ENCODE results near the gene PLEKHN1. TPM values are rescaled to one million over a fixed set of nuclear protein-coding genes. Genes with fewer than 3 reads are reported as not detected.
"Not testable (repeated sequence)": the region's sequence is repeated elsewhere in the genome, so short reads cannot be mapped to it uniquely, and the experiment has no call there.

The PLEKHN1 gene
- total RNA-seq, 1 donor from 2014 or later, result 0.39 TPM

DNA sequence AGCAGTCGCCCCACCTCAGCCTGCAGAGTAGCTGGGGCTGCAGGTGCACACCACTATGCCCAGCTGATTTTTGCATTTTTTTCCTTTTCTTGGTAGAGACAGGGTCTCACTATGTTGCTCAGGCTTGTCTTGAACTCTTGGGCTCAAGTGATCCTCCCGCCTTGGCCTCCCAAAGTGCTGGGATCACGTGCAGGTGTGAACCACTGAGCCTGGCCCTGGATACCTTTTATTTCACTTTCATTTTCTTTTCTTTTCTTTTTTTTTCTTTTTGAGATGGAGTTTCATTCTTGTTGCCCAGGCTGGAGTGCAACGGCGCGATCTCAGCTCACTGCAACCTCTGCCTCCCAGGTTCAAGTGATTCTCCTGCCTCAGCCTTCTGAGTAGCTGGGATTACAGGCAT is 25.0 kb downstream of the PLEKHN1 start:
- DNase-seq (ENCODE audit: low spot score), result not testable (repeated sequence)

DNA sequence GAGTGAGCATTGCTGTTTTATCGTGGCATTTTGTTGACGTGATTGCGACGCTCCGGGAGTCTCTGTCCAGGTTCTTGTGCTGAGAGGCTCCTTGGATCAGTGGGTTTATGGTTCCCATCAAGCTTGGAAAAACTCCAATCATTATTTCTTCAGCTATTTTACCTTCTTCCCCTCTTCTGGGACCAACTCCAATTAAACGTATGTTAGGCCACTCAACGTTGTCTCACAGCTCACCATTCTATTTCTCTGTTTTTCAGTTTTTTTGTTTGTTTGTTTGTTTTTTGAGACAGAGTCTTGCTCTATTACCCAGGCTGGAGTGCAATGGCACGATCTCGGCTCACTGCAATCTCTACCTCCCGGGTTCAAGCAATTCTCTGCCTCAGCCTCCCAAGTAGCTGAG is 25.6 kb downstream of the PLEKHN1 start:
- DNase-seq (ENCODE audit: low spot score), result no peak

DNA sequence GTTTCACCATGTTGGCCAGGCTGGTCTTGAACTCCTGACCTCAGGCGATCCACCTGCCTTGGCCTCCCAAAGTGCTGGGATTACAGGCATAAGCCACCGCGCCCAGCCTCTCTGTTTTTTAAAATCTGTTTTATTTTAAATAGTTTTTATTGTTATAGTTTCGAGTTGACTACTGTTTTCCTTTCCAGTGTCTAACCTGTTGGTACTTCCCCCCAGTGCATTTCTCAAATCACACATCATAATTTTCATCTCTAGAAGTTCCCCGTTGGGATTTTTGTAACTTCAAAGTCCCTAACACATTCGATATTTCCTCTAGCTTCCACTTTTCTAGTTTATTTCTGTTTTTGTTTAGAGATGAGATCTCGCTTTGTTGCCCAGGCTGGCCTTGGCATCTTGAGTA is 26.1 kb downstream of the PLEKHN1 start:
- DNase-seq (ENCODE audit: low spot score), result no peak

DNA sequence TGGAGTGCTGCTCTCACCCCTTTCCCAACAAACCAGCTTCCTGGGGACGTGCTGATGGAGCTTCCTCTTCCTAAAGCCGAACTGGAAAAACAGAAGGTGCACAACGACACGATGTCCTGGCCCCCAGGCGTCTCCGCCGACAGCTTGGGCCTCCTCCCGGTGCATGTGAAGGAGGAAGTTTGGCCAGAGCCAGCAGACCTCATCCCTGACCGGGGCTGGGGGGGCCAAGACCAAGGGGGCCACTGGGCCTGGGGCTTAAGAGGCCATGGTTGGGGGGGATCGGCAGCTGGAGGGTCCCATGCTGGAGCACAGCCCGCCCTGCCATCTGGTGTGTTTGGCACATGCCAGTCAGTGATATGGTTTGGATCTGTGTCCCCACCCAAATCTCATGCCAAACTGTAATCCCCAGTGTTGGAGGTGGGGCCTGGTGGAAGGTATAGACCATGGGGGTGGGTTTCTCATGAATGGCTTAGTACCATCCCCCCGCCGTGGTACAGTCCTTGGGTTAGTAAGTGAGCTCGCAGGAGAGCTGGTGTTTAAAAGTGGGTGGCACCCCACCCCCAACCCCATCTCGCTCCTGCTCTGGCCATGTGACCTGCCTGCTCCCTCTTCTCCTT is 27.2 kb downstream of the PLEKHN1 start:
- DNase-seq (ENCODE audit: low spot score), result no peak

DNA sequence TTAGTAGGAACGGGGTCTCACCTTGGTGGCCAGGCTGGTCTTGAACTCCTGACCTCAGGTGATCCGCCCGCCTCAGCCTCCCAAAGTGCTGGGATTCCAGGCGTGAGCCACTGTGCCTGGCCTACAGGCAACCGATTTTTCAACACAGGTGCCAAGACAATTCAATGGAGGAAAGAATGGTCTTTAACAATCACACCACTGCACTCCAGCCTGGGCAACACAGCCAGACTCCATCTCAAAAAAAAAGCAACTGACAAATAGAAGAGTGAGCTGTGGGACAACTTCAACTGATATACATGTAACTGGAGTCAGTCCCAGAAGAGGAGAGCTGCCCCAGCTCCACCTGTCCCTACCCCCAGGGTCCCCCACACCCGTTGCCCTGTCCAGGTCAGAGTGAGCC is 28.3 kb downstream of the PLEKHN1 start:
- DNase-seq (ENCODE audit: low spot score), result not testable (repeated sequence)

DNA sequence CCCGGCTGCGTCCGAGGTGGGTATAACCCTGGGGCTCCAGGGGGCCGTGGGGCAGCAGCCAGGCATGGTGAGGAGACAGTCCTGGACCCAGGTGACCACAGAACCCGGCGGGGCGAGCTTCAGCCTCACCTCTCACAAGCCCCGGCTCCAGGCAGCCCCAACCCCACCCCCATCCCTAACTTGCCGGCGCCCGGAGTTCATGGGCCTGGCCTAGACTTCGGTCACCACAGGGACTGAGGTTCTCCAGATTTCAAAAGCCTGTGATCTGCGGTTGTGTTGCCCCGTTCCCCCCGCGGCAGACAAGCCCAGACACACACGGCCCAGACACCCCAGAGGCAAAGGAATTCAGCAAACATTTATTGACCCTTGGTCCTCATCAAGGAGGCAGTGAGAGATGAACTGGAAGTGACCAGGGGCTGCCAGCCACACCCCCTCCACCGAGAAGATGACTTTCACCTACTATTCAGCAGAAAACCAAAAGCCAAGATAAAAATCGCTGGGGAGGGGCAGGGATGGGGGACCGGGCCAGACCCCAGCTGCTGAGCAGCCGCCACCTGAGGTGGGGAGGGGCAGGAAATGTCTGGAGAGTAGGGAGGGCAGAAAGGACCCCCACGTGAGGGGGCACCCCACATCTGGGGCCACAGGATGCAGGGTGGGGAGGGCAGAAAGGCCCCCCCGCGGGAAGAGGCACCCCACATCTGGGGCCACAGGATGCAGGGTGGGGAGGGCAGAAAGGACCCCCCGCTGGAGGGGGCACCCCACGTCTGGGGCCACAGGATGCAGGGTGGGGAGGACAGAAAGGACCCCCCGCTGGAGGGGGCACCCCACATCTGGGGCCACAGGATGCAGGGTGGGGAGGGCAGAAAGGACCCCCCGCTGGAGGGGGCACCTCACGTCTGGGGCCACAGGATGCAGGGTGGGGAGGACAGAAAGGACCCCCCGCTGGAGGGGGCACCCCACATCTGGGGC is 29.7 kb downstream of the PLEKHN1 start:
- DNase-seq (ENCODE audit: low spot score), result no peak

DNA sequence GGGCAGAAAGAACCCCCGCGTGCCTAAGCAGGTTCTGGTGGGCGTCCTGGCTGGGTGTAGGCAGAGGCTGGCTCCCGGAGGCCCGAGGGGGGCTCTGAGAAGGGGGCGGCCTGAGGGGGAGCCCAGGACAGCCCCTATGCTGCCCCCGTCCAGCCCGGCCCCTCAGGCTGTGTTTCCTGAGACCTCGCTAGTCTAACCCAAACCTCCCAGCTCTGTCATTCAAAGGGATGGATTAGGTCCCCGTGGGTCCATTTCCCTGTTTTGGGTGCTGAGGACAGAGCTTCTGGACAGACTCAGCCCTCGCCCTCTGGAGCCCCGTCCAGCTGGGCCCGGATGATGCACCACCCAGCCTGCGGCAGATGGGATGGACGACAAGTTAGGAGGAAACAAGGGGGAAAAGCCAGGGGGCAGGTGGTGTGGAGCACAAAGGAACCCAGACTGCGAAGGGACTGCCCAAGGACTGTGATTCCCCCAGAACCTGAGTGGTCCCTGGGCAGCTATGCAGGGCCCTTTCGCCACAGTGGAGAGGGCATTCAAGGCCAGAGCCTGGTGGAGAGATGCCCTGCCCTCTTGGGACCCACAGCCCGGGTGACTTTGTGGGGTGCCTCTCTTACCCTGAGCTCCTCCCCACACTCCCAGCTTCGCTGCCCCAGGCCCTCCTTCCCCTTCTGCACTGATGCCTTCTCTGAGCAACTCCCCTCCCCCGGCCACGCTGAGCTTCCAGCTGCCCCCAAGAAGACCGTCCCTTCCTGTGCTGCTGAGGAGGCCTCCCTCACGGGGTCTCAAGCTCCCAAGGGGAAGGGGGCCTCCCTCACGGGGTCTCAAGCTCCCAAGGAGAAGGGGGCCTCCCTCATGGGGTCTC is 30.8 kb downstream of the PLEKHN1 start:
- DNase-seq (ENCODE audit: low spot score), result no peak

DNA sequence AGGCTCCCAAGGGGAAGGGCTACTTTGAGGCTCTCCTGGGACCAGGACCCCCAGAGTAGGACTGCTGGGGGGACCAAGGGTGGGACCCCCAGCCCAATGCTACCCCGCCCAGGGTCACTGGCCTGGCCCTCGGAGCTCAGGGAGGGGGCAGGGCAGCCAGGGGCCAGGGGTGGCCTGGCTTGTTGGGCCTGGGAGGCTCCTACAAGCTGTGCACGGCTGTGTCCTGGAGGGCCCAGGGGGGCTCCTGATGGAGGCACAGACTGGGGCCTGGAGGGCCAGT is 31.4 kb downstream of the PLEKHN1 start:
- no peak for DNase-seq (ENCODE audit: low spot score)

DNA sequence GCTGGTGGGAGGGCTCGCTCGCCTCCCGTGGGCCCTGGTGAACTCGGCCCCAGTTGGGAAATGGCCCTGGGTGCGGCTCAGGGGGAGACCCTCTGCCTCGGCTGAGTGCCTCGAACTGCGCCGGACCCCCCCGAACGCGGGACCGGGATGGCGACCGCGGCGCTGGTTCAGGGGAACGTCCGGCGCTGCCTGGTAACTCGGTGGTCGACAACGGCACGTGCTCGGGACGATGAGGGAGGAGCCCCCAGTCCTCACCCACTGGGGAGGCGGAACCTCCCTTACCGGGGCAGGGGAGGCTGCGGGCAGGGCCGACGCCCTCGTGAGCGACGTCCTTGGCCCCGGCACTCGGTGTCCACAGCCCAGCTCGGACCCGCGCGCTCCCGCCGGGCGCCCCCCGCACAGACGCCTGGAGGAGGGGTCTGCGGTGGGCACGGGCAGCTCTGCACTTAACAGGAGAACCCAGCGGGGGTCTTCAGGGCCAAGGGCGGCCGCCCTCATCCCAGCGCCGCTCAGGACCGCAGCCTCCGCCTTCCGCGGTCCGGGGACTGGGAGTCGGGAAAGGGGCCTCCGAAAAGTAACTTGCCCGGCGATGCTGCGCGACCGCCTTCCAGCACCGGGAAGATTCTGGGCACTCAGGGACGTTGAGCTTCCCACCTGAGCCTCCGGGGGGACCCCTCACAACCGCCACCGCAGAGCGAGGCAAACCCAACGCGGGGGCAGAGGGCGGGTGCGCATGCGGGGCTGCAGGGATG is 31.9 kb downstream of the PLEKHN1 start:
- DNase-seq (ENCODE audit: low spot score), result no peak

DNA sequence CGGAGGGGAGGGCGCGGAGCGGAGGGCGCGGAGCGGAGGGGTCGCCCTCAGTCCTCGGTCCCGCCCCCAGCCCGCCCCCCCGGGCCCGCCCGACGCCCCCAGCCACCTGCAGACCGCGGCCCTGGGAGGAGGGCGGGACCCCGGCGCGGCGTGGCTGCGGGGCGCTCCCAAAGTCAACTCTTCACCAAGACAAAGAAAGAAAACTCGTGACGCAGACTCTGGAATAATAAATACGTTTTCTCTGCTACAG is 32.4 kb downstream of the PLEKHN1 start:
- no peak for DNase-seq (ENCODE audit: low spot score)

DNA sequence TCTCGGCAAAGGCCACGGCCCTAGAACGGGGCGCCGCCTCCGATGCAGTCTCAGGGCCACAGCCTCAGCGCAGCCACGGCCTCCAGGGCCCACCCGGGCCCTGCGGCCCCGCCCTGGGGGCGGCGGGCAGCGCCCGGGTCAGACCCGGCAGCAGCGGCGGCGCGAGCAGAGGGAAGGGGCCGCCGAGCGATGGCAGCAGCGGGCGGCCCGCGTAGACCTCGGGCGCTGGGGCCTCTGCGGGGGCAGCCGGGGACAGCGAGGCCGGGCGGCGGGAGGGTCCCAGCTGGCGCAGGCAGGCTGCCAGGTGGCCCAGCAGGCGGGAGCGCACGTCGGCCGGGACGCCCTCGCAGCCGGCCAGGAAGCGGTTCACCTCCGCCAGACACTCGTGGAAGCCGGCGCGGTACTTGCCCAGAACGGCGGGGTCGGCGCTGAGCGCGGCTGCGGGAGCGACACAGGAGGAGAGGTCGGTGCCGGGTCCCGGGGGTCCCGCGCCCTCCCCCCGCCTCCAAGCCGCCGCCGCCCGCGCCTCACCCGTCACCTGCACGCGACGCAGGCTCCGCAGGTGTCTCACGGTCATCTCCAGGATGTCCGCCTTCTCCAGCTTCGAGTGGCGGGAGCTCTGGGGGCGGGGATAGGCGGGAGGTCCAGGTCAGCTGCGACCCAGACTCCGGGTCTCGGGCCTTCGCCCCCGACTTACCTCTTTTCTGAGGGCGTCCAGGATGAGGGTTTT is 32.9 kb downstream of the PLEKHN1 start:
- no peak for DNase-seq (ENCODE audit: low spot score)

DNA sequence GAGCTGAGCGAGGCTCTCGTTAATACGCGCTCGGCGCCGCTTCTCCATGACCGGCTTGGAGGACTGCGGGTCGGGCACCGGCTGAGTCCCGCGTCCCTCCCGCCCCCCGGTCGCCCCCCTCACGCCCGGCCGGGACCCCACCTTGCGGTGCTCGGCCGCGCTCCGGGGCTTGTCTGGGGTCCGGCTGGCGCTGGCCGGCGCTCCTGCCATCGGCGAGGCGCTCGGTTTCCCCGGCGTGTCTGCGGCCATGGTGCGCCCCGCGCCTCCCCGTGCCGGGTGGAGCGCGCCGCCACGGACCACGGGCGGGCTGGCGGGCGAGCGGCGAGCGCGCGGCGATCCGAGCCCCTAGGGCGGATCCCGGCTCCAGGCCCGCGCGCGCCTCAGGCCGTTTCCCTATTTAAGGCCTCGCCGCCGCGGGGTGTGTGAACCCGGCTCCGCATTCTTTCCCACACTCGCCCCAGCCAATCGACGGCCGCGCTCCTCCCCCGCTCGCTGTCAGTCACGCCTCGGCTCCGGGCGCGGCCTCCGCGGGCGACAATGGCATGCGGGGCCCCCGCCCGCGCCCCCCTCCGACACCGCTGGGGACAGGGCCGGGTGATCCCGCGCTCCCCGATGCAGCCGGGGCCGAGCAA is 33.6 kb downstream of the PLEKHN1 start, which contains the start of gene HES4:
Gene HES4 (minus strand): TSS at position 373 of the 632 bp plus-strand sequence. CDS start 124 bp downstream, at position 249.
- DNase-seq (ENCODE audit: low spot score), result no peak

DNA sequence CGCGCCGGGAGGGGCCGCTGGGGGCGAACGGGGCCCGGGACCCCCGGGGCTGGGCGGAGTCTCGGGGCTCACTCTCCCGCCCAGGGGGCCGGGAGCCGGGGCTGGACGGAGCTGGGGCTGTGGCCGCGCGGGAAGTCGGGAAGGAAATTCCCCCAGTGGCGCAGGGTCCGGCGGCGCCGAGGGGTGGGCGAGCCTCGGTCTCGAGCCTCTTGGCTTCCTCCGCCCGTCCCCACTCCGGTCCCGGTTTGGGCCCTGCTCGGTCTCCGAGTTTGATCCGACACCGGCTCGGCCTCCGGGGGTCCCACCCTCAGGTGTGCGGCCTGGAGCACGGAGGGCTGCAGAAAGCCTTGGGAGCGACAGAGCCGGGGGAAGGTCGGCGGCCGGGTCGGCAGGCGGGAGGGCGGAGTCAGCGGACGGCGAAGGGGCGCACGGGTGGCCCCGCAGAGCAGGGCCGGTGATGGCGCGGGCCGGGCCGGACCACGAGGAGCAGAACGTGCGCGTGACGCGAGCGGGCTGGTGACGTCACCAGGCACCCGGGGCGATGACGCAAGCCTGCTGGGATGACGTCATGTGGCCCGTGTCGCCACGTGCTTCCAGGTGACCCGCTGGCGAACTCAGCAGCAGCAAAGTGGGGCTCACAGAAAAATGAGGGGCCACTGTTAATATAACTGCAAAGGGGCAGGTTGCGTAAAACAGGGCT is 34.2 kb downstream of the PLEKHN1 start:
- no peak for DNase-seq (ENCODE audit: low spot score)

DNA sequence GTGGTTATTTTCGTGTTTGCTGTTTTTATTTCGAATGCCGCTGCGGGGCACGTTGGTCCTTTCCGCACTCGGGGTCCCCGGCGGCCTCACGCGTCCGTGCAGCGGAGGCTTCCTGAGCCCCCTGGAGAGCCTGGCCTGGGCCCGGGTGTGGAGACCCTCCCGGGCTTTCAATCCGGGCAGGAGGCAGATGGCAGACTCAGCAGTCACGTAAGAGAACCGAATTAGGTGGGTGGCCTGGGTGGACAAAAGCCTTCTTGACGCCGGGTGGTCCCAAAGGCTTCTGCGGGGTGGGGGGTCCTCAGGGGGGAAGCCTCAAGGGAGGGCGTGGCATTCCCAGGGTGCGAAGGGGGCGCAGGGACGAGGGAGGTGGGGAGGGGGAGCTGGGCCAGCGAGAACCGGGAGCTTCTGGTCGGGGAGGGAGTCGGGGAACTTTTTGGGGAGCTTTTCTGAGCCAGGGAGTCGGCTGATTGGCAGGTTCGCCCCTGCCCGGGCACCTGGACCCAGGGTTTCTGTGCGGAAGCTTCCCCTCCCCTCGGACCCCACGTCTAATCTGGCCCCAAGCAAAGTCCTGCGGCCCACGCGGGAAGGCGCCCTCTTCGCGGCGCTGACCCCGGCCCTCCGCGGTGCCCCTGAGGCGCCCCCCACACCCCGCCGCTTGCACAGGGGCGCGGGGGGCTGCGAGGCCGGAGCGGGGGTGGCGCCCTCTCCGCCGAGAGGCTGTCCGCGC is 34.9 kb downstream of the PLEKHN1 start:
- no peak for DNase-seq (ENCODE audit: low spot score)

DNA sequence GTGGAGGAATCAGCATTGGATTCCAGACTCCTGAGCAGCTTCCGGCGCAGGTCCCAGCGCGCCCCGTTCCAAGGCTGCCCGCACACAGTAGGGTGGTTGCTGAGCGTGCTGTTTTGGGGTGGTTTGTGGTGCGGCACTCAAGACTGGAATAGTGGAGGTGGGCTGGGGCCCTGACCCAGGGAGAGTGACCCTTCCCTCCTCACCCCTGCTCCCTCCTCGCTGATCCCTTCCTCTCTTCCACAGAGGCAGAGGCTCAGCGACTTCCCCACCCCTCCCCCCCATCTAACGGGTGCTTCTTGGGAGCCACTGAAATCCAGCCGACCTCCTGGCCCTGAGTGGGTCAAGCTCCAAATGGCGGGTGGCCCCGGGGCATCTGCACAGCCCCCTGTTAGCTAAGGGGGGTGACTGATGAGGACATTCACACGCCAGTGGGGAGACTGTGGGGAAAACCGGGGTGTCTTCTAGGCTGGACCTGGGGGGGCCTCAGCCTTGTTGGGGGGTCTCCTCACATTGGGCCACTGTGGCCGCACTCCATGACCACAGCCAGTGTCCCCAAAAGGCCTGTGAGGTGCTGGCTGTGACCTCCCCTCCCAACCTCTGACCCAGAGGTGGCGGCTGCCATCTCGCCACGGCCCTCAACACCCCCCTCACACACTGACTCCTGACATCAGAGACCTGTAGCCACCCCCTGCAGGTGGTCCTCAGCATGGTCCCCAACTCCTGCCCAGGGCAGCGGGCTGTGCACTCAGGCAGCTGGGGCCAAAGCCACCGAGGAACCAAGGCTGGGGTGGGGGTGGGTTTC is 37.5 kb downstream of the PLEKHN1 start:
- no peak for DNase-seq (ENCODE audit: low spot score)

DNA sequence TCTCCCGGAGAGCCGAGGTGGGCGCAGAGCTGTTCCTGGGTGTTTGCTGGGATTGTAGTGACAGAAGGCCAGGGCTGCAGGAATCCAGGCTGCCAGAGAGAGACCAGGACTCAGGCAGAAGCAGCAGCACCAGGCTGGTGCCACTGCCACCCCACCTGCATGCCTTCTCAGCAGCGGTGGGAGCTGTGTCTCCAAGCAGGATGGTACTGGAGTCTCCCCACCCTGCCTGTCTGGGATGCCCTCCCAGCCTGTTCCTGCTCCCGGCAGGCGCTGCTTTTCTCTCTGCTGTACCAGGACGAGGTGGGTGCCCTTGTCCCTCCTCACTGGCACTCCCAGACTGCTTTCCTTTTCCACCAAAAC is 38.1 kb downstream of the PLEKHN1 start:
- no peak for DNase-seq (ENCODE audit: low spot score)

DNA sequence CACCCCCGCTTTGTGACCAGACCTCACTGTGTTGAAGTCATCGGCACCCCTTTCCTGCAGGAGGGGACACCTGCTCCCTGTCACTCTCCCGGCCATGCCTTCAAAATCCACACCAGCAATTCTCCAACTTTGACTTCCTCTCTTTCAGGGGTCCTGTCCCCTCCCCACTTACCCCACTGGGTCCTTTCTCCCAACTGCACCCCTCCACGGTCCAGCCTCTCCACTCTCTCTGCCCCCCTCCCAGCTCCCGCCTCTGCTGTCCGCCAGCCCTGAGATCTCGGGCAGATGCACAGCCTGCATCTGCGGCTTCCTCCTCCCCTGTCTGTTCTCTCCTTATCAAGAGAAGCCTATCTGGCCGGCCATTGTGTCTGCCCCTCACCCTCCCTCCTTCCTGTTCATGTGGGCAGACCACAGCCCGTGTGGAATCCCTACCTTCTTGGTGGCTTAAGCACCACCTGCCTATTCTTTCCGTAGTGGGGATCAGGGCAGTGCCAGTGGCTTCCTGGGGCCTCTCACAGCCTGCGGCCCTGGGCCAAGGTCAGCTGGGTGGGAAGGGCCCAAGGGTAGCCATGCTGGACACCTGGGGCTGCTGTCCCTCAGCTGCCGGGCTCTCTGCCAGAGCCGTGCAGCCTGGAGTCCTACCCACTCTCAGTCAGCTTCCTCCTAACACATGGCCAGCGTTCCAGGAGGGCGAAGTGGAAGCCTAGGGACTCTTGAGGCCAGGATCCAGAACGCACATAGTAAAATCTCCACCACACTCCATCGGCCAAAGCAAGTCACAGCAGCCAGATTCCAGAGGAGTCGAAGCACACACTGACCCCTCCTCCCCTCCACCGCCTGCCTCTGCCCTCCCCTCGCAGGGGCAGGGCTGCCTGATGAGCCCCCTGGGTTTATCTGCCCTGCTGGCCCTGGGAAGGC is 38.8 kb downstream of the PLEKHN1 start:
- no peak for DNase-seq (ENCODE audit: low spot score)

Measured in mesenteric fat pad (tissue), 1 donor.